GM12801 (cell line): ENCODE results near the gene KCNK3.

Source experiments
- TF ChIP-seq, protein P1 (sequence below): IDR thresholded peaks from one replicate; pipeline ENCODE4 v1.5.1; 2011; ENCODE audit warnings: control low read depth; ENCODE audit not compliant: insufficient read length; ENCODE audit errors: extremely low read depth

The KCNK3 gene

GRCh38 chr2:26767894-26768487 lies 75.5 kb downstream of the KCNK3 start:
- TF ChIP-seq, protein P1, sequence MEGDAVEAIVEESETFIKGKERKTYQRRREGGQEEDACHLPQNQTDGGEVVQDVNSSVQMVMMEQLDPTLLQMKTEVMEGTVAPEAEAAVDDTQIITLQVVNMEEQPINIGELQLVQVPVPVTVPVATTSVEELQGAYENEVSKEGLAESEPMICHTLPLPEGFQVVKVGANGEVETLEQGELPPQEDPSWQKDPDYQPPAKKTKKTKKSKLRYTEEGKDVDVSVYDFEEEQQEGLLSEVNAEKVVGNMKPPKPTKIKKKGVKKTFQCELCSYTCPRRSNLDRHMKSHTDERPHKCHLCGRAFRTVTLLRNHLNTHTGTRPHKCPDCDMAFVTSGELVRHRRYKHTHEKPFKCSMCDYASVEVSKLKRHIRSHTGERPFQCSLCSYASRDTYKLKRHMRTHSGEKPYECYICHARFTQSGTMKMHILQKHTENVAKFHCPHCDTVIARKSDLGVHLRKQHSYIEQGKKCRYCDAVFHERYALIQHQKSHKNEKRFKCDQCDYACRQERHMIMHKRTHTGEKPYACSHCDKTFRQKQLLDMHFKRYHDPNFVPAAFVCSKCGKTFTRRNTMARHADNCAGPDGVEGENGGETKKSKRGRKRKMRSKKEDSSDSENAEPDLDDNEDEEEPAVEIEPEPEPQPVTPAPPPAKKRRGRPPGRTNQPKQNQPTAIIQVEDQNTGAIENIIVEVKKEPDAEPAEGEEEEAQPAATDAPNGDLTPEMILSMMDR = no peak

GRCh38 chr2:26768759-26769088 lies 76.2 kb downstream of the KCNK3 start:
- TF ChIP-seq, protein P1 = no peak

DNA sequence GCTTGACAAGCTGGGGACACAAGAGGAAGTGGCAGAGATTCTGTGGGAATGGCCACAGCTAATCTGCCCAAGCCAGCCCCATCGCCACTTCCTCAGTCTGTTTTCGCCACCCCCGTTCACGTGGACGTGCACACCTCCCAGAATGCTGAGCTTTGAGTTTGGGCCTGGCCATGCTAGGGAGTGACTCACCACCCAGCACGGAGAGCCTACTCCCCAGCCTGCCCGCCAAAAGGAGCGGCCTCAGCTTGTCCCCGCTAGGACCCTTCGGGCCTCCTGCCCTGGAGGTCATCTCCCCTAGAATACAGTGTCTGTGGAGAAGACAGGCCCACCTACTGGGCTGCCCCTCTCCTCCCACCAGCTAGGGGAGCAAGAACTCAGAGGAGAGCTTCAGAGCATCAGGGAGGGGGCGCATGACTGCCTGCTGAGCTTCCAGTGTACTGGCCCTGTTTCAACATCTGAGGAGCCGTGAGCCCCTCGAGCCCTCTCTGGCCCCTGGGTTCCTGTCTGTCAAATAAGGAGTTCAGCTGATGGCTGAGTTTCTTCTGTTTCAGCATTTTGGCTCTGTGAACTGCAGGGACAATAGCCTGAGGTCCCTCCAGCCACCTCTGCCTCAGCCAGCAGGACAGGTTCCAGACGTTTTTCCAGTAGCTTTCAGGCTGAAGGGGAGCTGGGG lies 76.7 kb downstream of the KCNK3 start:
- TF ChIP-seq, protein P1 = no peak

DNA sequence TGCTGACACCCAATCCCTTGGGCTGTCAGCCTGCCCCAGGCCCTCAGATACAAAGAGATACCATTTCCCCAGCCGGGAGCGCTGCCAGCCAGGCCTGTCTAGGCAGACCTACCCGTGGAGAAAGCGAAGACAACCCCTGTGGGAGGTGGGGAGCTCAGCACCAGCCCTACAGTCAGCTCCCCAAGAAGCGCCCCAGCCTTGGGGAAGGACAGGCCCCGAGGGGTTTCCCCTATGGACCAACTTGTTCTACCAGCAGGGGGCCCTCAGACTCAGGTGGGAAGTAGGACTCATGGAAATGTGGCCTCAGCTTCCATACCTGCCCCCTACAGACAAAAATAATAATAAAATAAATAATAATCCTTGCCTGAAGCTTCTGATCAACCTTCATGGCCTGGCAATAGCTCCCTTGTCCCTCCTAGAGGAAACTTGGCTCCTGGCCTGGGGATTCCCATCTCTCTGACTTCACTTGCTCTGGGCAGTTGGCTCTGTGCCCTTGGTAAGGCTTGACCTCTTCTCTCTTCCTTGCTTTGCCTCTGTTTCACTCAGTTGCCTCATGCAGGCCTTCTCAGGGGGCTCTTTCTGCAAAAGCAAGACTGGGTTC lies 78.6 kb downstream of the KCNK3 start:
- TF ChIP-seq, protein P1 = no peak

DNA sequence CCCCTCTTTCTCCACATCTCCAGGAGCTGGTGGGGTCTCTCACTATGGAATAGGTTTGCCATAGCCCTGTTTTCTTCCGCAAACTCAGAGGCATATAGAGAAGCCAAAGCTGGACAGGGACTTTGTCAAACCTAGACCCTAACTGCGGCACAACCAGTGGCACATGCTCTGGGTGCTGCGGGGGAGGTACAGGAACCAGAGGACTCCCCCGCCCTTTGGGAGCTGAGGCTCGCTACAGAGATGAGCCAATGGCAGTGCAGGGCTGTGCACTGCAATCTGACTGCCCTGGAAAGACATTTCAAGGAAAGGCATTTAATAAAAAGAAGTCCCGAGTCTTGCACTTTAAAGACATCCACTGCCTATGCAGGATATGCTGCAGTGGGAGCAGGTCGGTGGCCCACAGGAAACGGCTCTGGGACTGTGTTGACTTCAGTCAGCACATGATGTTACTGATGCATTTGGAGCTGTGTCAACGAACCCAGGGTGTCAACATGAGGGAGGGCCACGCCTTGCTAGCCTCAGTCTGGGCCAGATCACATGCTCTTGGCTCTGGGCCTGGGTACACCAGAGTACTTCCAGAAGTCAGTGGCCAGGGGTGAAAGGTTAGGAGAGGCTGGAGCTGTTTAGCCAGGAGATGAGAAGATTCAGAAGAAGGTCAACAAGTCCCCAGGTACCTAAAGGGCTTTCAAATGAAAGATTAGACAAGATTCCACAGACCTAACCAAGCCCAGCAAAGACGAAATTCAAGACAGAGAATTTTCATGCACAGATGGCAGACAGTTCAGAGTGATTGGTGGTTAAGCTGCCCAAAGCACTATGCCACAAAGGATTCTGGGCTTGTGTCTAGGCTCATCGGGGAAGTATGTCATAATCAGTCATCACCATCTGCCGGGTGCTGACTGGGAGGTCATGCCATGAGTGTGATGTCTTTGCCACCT lies 79.8 kb downstream of the KCNK3 start:
- TF ChIP-seq, protein P1 = no peak

- TF ChIP-seq, protein P1 = no peak
These were observed 83.8 kb downstream of the KCNK3 start for GRCh38 chr2:26776195-26776800.

- TF ChIP-seq, protein P1 = no peak
These were observed 85.6 kb downstream of the KCNK3 start for GRCh38 chr2:26778098-26778497.
